ENCODE results near the gene NACC1.
A peak's percentile ranks its signal among the peaks of the same experiment; 100 is the strongest.
"Not testable (repeated sequence)": the region's sequence is repeated elsewhere in the genome, so short reads cannot be mapped to it uniquely, and the experiment has no call there.

Gene NACC1

GRCh38 chr19:13164343-13165161 lies 46.5 kb downstream of the NACC1 start:
- DNase-seq (ENCODE audit: low spot score), result peak; percentile 99

GRCh38 chr19:13165162-13165997 lies 47.3 kb downstream of the NACC1 start:
- DNase-seq (ENCODE audit: low spot score), result no peak

- DNase-seq (ENCODE audit: low spot score), result not testable (repeated sequence)
Observed at GRCh38 chr19:13166151-13166550, 48.1 kb downstream of the NACC1 start.

GRCh38 chr19:13169769-13170168 lies 51.7 kb downstream of the NACC1 start:
- no peak for DNase-seq (ENCODE audit: low spot score)

GRCh38 chr19:13171146-13171545 lies 53.1 kb downstream of the NACC1 start:
- no peak for DNase-seq (ENCODE audit: low spot score)

GRCh38 chr19:13172346-13173138 lies 54.5 kb downstream of the NACC1 start:
- DNase-seq (ENCODE audit: low spot score), result peak; percentile 73

- no peak for DNase-seq (ENCODE audit: low spot score)
Observed at GRCh38 chr19:13173139-13173737, 55.2 kb downstream of the NACC1 start.

GRCh38 chr19:13176345-13176744 lies 58.3 kb downstream of the NACC1 start:
- no peak for DNase-seq (ENCODE audit: low spot score)

GRCh38 chr19:13177584-13177983 lies 59.5 kb downstream of the NACC1 start:
- DNase-seq (ENCODE audit: low spot score), result not testable (repeated sequence)

GRCh38 chr19:13178291-13178690 lies 60.2 kb downstream of the NACC1 start:
- DNase-seq (ENCODE audit: low spot score), result not testable (repeated sequence)

- DNase-seq (ENCODE audit: low spot score), result no peak
Observed at GRCh38 chr19:13181747-13182388, 63.8 kb downstream of the NACC1 start.

- not testable (repeated sequence) for DNase-seq (ENCODE audit: low spot score)
Observed at GRCh38 chr19:13184926-13185325, 66.9 kb downstream of the NACC1 start.

- not testable (repeated sequence) for DNase-seq (ENCODE audit: low spot score)
Observed at GRCh38 chr19:13185763-13186657, 67.9 kb downstream of the NACC1 start.

- not testable (repeated sequence) for DNase-seq (ENCODE audit: low spot score)
Observed at GRCh38 chr19:13186688-13187087, 68.6 kb downstream of the NACC1 start.

GRCh38 chr19:13187419-13187818 lies 69.4 kb downstream of the NACC1 start:
- DNase-seq (ENCODE audit: low spot score), result no peak

- DNase-seq (ENCODE audit: low spot score), result no peak
Observed at GRCh38 chr19:13189600-13189999, 71.5 kb downstream of the NACC1 start.

All from kidney capillary endothelial cell (primary cell).